Raji (cell line): ENCODE data around the gene TOB2.

Experiments used
- POLR2A ChIP-seq: IDR thresholded peaks from 2 replicates; pipeline ENCODE4 v1.6.1; 2011; ENCODE audit warnings: low read depth, low read length, control low read depth; ENCODE audit not compliant: insufficient read depth

The TOB2 gene

DNA sequence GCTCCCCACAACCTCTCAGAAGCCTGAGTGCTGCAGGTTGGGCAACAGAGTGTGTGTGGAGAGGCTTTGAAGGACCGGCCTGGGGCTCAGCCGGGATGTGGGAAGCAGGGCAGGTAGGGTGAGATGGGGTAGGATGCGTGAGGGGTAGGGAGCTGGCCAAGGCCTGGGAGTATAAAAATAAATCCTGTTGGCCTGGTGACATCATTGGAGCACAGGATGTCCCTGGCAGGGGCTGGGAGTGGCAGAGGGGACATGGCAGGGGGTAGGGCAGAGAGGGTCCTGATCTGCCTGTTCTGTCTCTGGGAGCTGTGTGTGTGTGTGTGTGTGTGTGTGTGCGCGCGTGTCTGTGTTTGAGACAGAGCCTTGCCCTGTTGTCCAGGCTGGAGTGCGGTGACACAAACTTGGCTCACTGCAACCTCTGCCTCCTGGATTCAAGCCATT is 36.3 kb downstream of the TOB2 start:
- no peak for TF ChIP-seq POLR2A

DNA sequence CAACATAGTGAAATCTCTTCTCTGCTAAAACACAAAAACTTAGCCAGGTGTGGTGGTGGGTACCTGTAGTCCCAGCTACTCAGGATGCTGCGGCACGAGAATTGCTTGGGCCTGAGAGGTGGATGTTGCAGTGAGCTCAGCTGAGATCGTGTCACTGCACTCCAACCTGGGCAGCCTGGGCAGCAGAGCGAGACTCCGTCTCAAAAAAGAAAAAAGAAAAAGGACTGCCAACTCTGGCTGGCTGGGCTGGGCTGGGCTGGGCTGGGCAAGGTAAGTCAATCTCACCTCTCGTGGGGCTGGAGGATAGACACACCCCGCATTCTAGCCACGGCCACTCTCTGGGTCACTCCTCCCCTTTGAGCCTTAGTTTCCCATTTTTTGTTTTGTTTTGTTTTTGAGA is 37.9 kb downstream of the TOB2 start:
- no peak for TF ChIP-seq POLR2A

DNA sequence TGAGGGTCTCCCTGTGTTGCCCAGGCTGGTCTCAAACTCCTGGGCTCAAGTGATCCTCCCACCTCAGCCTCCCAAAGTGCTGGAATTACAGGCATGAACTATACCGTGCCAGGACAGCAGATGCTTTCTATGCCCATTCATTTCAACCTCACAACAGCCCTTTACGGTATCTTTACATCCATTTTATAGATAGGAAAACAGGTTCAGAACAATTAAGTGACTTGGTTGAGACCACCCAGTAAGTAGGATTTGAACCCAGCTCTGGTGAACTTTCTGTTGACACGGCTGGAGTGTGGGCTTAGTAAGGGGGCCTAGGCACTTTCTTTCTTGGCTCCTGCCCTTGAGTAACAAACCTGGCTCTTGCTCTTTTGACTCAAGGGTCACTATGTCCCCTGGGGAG is 39.2 kb downstream of the TOB2 start:
- no peak for TF ChIP-seq POLR2A

DNA sequence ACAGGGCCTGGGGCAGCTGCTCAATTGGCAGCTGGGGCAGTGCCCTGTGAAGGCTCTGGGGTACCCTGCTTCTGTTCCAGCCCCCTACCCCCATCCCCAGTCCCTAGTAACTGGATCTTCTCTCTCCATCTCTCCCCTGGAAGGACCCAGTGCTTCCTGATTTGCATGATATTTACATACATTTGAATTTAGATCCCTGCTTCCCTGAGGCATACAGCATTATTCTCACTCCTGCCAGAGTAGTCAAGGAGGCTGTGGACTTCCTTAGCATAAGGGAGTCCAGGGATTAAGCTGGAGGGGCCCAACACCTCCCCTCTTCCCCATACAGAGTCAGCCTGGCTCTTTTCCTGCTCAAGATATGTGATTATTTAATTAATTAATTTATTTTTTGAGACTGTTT is 40.2 kb downstream of the TOB2 start:
- TF ChIP-seq POLR2A = no peak

DNA sequence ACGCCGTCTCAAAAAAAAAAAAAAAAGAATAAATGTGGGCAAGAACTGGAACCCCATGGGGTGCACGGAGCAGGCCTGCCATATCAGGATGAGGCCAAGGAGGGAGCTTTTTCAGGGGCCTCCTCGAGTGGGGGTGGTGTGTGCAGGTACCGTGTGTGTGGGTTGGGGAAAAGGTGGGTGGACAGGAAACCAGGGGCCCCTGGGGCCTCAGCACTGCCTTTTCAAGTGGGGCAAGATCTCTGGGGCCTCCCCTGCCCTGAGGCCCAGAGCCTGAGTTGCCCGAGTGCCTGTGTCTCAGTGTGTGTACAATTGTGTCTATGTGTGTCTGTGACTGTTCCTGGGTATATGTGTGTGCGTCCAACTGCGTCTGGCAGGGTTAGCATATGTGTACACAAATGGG is 41.0 kb downstream of the TOB2 start:
- TF ChIP-seq POLR2A = no peak

DNA sequence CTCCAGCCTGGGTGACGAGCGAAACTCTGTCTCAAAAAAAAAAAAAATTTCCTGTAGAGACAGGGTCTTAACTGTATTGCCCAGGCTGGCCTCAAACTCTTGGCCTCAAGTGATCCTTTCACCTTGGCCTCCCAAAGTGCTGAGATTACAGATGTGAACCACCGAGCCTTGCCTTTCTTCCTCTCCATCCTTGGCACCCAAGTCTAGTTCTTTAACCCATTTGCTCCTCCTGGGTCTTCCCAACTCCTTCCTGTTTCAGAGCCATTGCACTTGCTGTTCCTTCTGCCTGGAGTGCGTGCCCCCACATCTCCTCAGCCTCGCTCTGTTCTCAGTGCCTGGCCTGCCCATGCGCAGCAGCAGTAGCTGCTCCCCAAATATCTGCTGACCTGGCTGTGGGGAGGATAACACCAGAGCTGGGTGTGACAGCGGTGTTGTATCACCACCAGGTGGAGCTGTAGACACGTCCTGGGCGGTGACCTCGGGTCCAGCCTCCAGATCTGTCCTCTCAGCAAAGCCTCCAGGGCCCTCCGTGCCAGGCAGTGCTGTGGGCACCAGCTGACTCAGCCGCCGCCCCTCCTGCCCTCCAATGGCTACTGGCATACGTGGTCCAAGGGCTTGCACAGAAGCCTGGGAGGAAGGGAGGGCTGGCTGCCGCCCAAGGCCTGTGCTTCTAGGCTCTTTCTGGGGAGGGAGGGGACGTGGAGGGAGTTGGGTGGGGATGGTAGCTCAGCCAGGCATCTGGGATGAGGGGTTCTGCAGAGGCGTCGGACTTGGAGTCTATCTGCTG is 42.9 kb downstream of the TOB2 start:
- TF ChIP-seq POLR2A = no peak

DNA sequence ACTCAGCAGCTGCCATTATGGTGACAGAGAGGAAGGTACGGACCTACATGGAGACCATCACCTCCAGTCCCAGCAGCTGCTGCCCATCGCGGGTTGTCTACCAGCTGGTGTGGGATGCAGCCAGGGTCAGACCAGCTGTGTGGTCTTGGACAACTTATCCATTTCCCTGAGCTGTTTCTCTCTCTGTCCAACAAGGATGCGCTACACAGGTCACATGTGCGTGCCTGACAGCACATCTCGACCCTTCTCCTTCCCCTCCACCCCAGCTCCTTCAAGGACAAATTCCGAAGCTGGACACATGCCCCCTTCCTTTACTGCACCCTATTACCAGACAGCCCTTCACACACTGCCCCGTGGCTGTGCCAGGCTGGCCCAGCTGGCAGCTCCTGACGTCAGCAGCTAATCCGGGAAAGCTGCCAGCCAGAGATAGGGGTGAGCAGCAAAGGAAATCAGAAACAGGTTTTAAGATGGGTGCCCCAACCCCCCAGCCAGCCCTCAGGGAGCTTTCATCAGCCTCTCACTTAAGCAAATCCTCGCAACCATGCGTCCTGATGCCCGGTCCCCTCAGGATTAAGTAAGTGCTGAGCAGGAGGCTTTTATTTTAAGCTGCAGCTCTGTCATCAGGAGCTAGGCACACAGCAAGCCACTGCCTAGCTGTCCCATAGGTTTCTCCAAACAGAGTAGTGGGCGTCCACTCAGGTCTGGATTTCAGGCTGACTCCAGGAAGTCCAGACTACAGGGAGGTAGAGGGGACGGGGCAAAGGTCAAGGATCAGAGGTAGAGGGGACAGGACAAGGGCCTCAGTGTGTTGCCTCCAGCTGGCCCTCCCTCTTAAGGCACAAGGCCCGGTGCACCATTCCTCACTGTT is 44.6 kb downstream of the TOB2 start:
- no peak for TF ChIP-seq POLR2A

DNA sequence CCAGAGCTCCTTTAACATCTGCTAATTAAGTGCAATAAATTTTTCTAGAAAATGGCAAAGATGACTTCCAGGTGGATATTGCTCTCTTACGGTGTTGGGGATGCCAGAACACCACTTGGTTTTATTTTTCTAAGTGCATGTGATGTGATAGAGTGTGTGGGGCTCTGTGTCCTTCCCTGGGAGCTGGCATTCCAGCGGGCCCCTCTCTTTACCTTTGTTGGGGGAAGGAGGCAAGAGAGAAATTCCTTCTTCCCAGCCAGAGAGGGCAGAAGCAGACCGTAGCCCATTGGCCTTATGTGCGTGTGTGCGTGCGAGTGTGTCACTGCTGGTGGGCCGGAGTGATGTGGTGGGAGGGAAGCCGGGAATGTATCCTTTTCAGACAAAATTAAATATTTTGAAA is 47.7 kb downstream of the TOB2 start:
- TF ChIP-seq POLR2A = no peak

DNA sequence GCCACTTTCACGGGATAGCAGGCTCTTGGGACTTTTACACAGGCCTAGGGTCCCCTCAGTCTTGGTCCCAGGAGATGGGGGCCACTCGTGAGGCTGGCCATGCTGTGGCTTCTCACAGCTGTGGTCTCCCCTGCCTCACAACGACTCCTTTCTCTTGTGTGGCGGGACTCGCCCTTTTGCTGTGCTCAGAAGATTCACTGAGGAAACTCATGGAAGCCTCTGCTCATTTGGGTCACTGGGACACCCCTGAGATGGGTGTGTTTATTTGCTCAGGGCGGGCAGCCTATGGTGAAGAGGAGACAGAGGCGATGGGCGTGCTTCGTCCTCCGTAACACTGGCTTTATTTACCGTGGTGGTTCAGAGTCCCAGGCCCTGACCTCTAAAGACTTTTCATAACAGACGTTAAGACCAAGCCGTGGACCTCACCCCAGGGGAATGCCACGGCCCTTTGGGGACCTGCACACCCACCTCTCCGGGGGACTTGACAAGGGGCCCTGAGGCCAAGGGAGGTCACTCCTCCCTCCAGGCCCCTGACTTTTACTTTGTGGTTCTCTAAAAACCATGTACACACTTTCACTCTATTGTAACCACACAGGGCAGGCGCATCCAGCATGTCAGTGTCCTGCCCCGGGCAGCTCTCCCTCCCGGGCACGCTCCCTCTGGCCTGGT is 49.3 kb downstream of the TOB2 start:
- no peak for TF ChIP-seq POLR2A

DNA sequence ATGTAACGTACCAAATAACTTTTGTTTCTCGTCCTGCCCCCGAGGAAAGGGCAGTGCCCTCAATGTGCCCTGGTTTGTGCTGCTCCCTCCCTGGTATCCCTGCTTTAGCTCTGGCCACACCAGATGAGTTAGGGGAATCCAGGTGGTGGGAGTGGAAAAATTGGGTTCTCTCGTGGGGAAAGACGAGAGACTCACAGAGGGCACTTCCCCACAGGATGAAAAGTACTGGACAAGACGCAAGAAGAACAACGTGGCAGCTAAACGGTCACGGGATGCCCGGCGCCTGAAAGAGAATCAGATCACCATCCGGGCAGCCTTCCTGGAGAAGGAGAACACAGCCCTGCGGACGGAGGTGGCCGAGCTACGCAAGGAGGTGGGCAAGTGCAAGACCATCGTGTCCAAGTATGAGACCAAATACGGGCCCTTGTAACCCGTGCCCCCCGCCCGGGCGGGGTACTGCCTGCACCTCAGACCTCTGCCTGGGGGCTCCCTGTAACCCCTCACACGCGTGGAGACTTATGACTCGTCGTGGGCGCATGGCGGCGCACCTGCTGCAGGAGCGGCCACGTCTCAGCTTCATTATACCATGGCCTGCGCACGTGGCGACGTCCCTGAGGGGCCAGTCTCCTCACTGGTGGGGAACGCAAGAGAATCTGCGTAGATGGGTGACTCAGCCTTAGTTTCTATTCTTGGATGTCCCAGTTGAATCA is 50.9 kb downstream of the TOB2 start:
- TF ChIP-seq POLR2A = no peak

DNA sequence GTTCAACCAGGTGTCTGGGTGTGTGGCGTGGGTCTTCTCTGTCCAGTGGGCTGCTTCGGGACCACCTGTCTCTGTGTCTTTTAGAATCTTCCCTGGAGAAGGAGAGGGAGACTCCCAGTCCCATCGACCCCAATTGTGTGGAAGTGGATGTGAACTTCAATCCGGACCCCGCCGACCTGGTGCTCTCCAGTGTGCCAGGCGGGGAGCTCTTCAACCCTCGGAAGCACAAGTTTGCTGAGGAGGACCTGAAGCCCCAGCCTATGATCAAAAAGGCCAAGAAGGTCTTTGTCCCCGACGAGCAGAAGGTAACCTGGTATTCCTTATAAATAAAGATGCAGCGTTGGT is 52.6 kb downstream of the TOB2 start:
- no peak for TF ChIP-seq POLR2A

DNA sequence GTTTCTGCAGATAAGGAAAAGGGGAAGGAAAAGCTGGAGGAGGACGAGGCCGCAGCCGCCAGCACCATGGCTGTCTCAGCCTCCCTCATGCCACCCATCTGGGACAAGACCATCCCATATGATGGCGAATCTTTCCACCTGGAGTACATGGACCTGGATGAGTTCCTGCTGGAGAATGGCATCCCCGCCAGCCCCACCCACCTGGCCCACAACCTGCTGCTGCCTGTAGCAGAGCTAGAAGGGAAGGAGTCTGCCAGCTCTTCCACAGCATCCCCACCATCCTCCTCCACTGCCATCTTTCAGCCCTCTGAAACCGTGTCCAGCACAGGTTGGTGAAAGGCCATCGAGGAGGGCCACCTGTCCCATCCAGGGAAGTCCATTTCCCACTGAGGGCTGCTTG is 59.3 kb downstream of the TOB2 start:
- no peak for TF ChIP-seq POLR2A

DNA sequence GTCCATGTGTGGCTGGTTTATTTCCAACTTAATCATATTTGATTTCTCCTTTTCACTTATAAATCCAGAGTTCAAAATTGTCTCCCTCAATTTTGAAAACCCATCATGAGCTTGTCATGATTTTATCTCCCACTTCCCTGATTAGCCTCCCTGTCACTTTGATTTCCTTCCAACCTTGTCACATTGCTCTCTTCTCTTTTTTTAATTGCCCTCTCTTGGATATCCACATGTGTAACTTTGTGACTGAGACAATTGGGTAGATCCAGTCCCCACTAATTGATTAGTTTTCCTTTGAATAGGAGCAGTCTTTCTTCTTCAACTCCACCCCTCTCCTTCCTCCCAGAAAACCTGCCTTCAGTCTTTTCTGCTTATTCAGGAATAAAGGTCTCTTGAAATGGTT is 62.5 kb downstream of the TOB2 start:
- TF ChIP-seq POLR2A = no peak
